Measurements from ENCODE around the gene SRCAP. TPM values are rescaled to one million over a fixed set of nuclear protein-coding genes. Genes with fewer than 3 reads are reported as not detected.

Gene SRCAP
- total and polyA plus RNA-seq, 8 donors, result 1.2 to 70.1 (median 24.6) TPM

- peak; percentile 71 to 91 for DNase-seq
- H3K27me3 ChIP-seq, result no peaks in the 10 kb centered on the region
- TF ChIP-seq POLR2A (IDR thresholded peaks at IDR 0.05), result peak in 1 of 4 donors; percentile 11
- TF ChIP-seq CTCF (IDR thresholded peaks at IDR 0.05), result no peak
- peak in 1 of 3 donors; percentile 48 for TF ChIP-seq POLR2AphosphoS5 (IDR thresholded peaks at IDR 0.05)
- peaks cover 11 to 40% (median 27%) of the 10 kb centered on the region in 4 donors for H3K4me1 ChIP-seq
- peak within 1 kb of the TSS; percentile 82 to 93 (median 91) for H3K27ac ChIP-seq
- WGBS, 5 donors, result 0 to 2% (median 1%) methylated on average over 18 to 37 of the region's 37 CpGs
- intact Hi-C loops (cut with DNase I; ENCODE audit: low total_unique reads), result loop anchor here (10.0 kb wide), 1 partner anchor 58 kb away; no protein-coding TSS in a partner anchor
- H3K9me3 ChIP-seq, result no peaks in the 10 kb centered on the region
- H3K36me3 ChIP-seq, result peaks cover 20 to 27% (median 25%) of the 10 kb centered on the region in 4 donors
- peak within 1 kb of the TSS; percentile 83 to 99 (median 92) for H3K4me3 ChIP-seq
Observed at GRCh38 chr16:30786936-30787612, 88.1 kb downstream of the SRCAP start, which contains the start of gene ZNF629. ZNF629 (minus strand) TSS chr16:30787205; CDS start chr16:30784482, 2,723 bp downstream.

- Histone ChIP-seq H3K9me3 (no peaks in the 10 kb centered on the region), H3K4me3 (peak overlapping the region; percentile 83 to 99 (median 92)), H3K4me1 (peaks cover 11 to 40% (median 27%) of the 10 kb centered on the region in 4 donors), H3K36me3 (peaks cover 13 to 20% (median 18%) of the 10 kb centered on the region in 4 donors), H3K27me3 (no peaks in the 10 kb centered on the region), H3K27ac (peak overlapping the region; percentile 82 to 93 (median 91))
- intact Hi-C loops (cut with DNase I; ENCODE audit: low total_unique reads), result loop anchor here (10.0 kb wide), 1 partner anchor 57 kb away; no protein-coding TSS in a partner anchor
- 34 to 46% (median 39%) methylated on average over 11 of the region's 11 CpGs for WGBS, 5 donors
- no peak for TF ChIP-seq POLR2A (IDR thresholded peaks at IDR 0.05)
- TF ChIP-seq POLR2AphosphoS5 (IDR thresholded peaks at IDR 0.05), result no peak
- TF ChIP-seq EP300 (IDR thresholded peaks at IDR 0.05), result no peak
- TF ChIP-seq CTCF (IDR thresholded peaks at IDR 0.05), result no peak
- DNase-seq, result no peak
Observed at GRCh38 chr16:30787613-30788378, 88.8 kb downstream of the SRCAP start.

Small RNA genes within 50 kb of the gene (small RNA-seq; reads per million reads assigned to genes)
- 0 reads per million in 4 donors for gene RNU6-1043P
- gene RNU6-416P, result 0 reads per million in 4 donors
- 0.89 to 1.8 (median 1.6) reads per million in 4 donors for gene SNORA30

Other genes starting within 250 kb of the SRCAP start
- 100 to 1,000 TPM in 1 of 5 donors, 10 to 100 TPM in 2, 1 to 10 TPM in 2; 5.8 to 256 (median 11.3) TPM for gene ITGAL, start 226.4 kb upstream of the SRCAP start, total RNA-seq
- gene ITGAL, start 226.4 kb upstream of the SRCAP start, polyA plus RNA-seq, result 1 to 10 TPM; 1.2 to 4.3 (median 1.2) TPM
- 10 to 100 TPM; 11.9 to 75.0 (median 30.0) TPM for gene ZNF768, start 172.6 kb upstream of the SRCAP start, total RNA-seq
- gene ZNF768, start 172.6 kb upstream of the SRCAP start, polyA plus RNA-seq, result 10 to 100 TPM; 27.0 to 33.2 (median 32.7) TPM
- gene ZNF747, start 164.3 kb upstream of the SRCAP start, total RNA-seq, result 10 to 100 TPM; 10.3 to 18.7 (median 12.9) TPM
- 1 to 10 TPM; 6.2 to 7.8 (median 7.3) TPM for gene ZNF747, start 164.3 kb upstream of the SRCAP start, polyA plus RNA-seq
- 100 to 1,000 TPM in 1 of 5 donors, 10 to 100 TPM in 3, 1 to 10 TPM in 1; 3.5 to 107 (median 13.4) TPM for gene ZNF764, start 140.8 kb upstream of the SRCAP start, total RNA-seq
- 1 to 10 TPM; 3.9 to 7.8 (median 6.8) TPM for gene ZNF764, start 140.8 kb upstream of the SRCAP start, polyA plus RNA-seq
- gene ZNF688, start 127.5 kb upstream of the SRCAP start, total RNA-seq, result 100 to 1,000 TPM in 1 of 5 donors, 10 to 100 TPM in 3, 1 to 10 TPM in 1; 9.4 to 123 (median 18.3) TPM
- 10 to 100 TPM; 25.2 to 26.1 (median 25.3) TPM for gene ZNF688, start 127.5 kb upstream of the SRCAP start, polyA plus RNA-seq
- gene ZNF785, start 113.5 kb upstream of the SRCAP start, total RNA-seq, result 10 to 100 TPM in 3 of 5 donors, 1 to 10 TPM in 2; 7.8 to 49.0 (median 10.3) TPM
- 1 to 10 TPM; 3.8 to 5.4 (median 4.6) TPM for gene ZNF785, start 113.5 kb upstream of the SRCAP start, polyA plus RNA-seq
- gene ZNF689, start 88.8 kb upstream of the SRCAP start, total RNA-seq, result 10 to 100 TPM in 2 of 5 donors, 1 to 10 TPM in 2, under 1 TPM in 1; 0.58 to 86.4 (median 7.1) TPM
- 1 to 10 TPM; 2.0 to 4.4 (median 3.1) TPM for gene ZNF689, start 88.8 kb upstream of the SRCAP start, polyA plus RNA-seq
- 100 to 1,000 TPM in 2 of 5 donors, 10 to 100 TPM in 2, 1 to 10 TPM in 1; 9.0 to 123 (median 93.9) TPM for gene PRR14, start 48.2 kb upstream of the SRCAP start, total RNA-seq
- gene PRR14, start 48.2 kb upstream of the SRCAP start, polyA plus RNA-seq, result 10 to 100 TPM; 69.8 to 79.7 (median 79.6) TPM
- 100 to 1,000 TPM in 1 of 5 donors, 10 to 100 TPM in 4; 20.4 to 185 (median 28.6) TPM for gene FBRS, start 40.7 kb upstream of the SRCAP start, total RNA-seq
- gene FBRS, start 40.7 kb upstream of the SRCAP start, polyA plus RNA-seq, result 10 to 100 TPM; 19.7 to 35.9 (median 24.0) TPM
- 100 to 1,000 TPM in 1 of 5 donors, 10 to 100 TPM in 4; 18.2 to 104 (median 28.0) TPM for gene PHKG2, start 49.3 kb downstream of the SRCAP start, total RNA-seq
- gene PHKG2, start 49.3 kb downstream of the SRCAP start, polyA plus RNA-seq, result 10 to 100 TPM; 29.3 to 41.5 (median 35.6) TPM
- 10 to 100 TPM in 2 of 5 donors, 1 to 10 TPM in 1, not detected in 2; 2.0 to 71.2 (median 13.9) TPM for gene CFAP119, start 62.9 kb downstream of the SRCAP start, total RNA-seq
- 10 to 100 TPM in 1 of 3 donors, 1 to 10 TPM in 2; 8.9 to 11.4 (median 9.4) TPM for gene CFAP119, start 62.9 kb downstream of the SRCAP start, polyA plus RNA-seq
- 100 to 1,000 TPM in 1 of 5 donors, 10 to 100 TPM in 4; 17.5 to 155 (median 55.1) TPM for gene RNF40, start 63.2 kb downstream of the SRCAP start, total RNA-seq
- gene RNF40, start 63.2 kb downstream of the SRCAP start, polyA plus RNA-seq, result 10 to 100 TPM; 43.7 to 57.0 (median 53.9) TPM
- 10 to 100 TPM; 10.7 to 21.3 (median 18.3) TPM for gene ZNF629, start 88.0 kb downstream of the SRCAP start, total RNA-seq
- gene ZNF629, start 88.0 kb downstream of the SRCAP start, polyA plus RNA-seq, result 1 to 10 TPM; 4.4 to 5.9 (median 4.9) TPM
- 10 to 100 TPM; 12.2 to 44.6 (median 21.6) TPM for gene BCL7C, start 194.9 kb downstream of the SRCAP start, total RNA-seq
- gene BCL7C, start 194.9 kb downstream of the SRCAP start, polyA plus RNA-seq, result 10 to 100 TPM; 39.5 to 58.2 (median 48.4) TPM
- gene CTF1, start 197.4 kb downstream of the SRCAP start, total RNA-seq, result 1 to 10 TPM in 1 of 5 donors, under 1 TPM in 2, not detected in 2; 0.29 to 2.3 (median 0.55) TPM
- gene CTF1, start 197.4 kb downstream of the SRCAP start, polyA plus RNA-seq, result 1 to 10 TPM; 2.1 to 4.5 (median 2.9) TPM
- gene FBXL19, start 224.4 kb downstream of the SRCAP start, total RNA-seq, result 100 to 1,000 TPM in 1 of 5 donors, 10 to 100 TPM in 1, 1 to 10 TPM in 3; 6.7 to 252 (median 9.7) TPM
- gene FBXL19, start 224.4 kb downstream of the SRCAP start, polyA plus RNA-seq, result 10 to 100 TPM in 1 of 3 donors, 1 to 10 TPM in 2; 5.8 to 12.7 (median 8.2) TPM
- gene ORAI3, start 249.9 kb downstream of the SRCAP start, total RNA-seq, result 10 to 100 TPM in 2 of 5 donors, 1 to 10 TPM in 2, not detected in 1; 6.7 to 14.0 (median 11.2) TPM
- gene ORAI3, start 249.9 kb downstream of the SRCAP start, polyA plus RNA-seq, result 10 to 100 TPM in 2 of 3 donors, 1 to 10 TPM in 1; 7.8 to 26.0 (median 10.5) TPM

Data from stomach (tissue), 9 donors.